MM.1S (cell line): ENCODE data around the gene UNC13B.

Source experiments
- EZH2phosphoT487 ChIP-seq: fragments of 300-600 bp; sonication (generic); IDR thresholded peaks from 2 replicates; pipeline ENCODE4 v1.6.1; 2018; ENCODE audit warnings: antibody characterized with exemption, low read length
- TF ChIP-seq, protein P1 (sequence below): fragments of 300-600 bp; sonication (generic); IDR thresholded peaks from 2 replicates; pipeline ENCODE4 v1.5.1; 2016; ENCODE audit warnings: antibody characterized with exemption, low read length, mixed read lengths

DNA sequence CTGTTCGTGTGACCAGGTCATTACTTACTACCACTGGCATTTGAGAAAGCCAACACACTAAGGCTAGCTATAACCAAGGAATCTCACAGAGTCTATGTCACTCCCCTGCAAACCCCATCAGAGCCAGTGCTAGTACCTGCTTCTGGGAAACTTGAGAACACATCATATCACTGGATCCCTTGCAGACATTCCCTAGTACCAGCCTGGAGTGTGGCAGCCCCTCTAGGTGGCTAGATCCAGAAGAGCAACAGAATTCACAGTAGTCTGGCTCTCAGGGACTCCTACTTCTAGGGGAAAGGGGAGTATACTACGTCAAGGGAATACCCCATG lies 254.3 kb downstream of the UNC13B start:
- TF ChIP-seq, protein P1, sequence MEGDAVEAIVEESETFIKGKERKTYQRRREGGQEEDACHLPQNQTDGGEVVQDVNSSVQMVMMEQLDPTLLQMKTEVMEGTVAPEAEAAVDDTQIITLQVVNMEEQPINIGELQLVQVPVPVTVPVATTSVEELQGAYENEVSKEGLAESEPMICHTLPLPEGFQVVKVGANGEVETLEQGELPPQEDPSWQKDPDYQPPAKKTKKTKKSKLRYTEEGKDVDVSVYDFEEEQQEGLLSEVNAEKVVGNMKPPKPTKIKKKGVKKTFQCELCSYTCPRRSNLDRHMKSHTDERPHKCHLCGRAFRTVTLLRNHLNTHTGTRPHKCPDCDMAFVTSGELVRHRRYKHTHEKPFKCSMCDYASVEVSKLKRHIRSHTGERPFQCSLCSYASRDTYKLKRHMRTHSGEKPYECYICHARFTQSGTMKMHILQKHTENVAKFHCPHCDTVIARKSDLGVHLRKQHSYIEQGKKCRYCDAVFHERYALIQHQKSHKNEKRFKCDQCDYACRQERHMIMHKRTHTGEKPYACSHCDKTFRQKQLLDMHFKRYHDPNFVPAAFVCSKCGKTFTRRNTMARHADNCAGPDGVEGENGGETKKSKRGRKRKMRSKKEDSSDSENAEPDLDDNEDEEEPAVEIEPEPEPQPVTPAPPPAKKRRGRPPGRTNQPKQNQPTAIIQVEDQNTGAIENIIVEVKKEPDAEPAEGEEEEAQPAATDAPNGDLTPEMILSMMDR, result no peak
- TF ChIP-seq EZH2phosphoT487, result no peak
